AG09319 (cell line): Measurements from ENCODE around the gene MAP2K5.

Experiments used
- DNase-seq: peaks from one replicate; pipeline ENCODE4 v3.0.0-alpha.2; 2010; ENCODE audit warnings: low read depth; ENCODE audit errors: extremely low read depth
- TF ChIP-seq, protein P1 (sequence below): IDR thresholded peaks from 2 replicates; pipeline ENCODE4 v1.5.1; 2011; ENCODE audit warnings: low read depth, mild to moderate bottlenecking, inconsistent platforms, low read length, moderate library complexity

Gene MAP2K5

GRCh38 chr15:67805666-67806516, 263.4 kb downstream of the MAP2K5 start:
- TF ChIP-seq, protein P1, sequence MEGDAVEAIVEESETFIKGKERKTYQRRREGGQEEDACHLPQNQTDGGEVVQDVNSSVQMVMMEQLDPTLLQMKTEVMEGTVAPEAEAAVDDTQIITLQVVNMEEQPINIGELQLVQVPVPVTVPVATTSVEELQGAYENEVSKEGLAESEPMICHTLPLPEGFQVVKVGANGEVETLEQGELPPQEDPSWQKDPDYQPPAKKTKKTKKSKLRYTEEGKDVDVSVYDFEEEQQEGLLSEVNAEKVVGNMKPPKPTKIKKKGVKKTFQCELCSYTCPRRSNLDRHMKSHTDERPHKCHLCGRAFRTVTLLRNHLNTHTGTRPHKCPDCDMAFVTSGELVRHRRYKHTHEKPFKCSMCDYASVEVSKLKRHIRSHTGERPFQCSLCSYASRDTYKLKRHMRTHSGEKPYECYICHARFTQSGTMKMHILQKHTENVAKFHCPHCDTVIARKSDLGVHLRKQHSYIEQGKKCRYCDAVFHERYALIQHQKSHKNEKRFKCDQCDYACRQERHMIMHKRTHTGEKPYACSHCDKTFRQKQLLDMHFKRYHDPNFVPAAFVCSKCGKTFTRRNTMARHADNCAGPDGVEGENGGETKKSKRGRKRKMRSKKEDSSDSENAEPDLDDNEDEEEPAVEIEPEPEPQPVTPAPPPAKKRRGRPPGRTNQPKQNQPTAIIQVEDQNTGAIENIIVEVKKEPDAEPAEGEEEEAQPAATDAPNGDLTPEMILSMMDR, result no peak
- no peak for DNase-seq

DNA sequence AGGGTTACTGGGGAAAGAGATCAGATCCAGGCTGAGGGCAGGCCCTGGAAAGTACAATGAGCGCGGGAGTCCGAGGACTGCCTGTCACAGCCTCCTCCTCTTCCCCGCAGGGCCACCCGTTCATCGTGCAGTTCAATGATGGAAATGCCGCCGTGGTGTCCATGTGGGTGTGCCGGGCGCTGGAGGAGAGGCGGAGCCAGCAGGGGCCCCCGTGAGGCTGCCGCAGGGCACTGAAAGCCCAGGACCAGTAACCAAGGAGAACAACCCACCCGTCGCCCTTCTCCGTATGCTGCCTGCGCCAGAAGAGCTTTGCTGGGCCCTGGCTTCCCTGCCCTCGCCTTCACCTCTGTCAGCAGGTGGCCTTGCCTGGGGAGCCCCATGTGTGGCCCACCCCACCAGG, 264.0 kb downstream of the MAP2K5 start:
- TF ChIP-seq, protein P1, result no peak
- DNase-seq, result no peak

- no peak for DNase-seq
- TF ChIP-seq, protein P1, result no peak
These were observed 264.6 kb downstream of the MAP2K5 start for GRCh38 chr15:67807141-67807540.

DNA sequence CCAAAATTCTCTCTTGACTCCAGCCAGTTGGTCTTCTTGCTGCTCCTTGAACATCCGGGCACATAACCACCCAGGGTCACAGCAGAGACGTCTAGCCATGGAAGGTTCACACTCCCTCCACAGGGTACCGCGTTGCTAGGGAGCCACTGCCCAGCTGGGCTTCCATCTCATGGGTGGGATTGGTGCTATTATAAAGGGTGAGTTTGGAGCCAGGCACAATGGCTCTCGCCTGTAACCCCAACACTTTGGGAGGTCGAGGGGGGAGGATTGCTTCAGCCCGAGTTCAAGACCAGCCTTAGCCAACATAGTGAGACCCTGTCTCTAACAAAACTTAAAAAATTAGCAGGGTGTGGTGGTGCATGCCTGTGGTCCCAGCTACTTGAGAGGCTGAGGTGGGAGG, 265.3 kb downstream of the MAP2K5 start:
- no peak for DNase-seq
- TF ChIP-seq, protein P1, result no peak

DNA sequence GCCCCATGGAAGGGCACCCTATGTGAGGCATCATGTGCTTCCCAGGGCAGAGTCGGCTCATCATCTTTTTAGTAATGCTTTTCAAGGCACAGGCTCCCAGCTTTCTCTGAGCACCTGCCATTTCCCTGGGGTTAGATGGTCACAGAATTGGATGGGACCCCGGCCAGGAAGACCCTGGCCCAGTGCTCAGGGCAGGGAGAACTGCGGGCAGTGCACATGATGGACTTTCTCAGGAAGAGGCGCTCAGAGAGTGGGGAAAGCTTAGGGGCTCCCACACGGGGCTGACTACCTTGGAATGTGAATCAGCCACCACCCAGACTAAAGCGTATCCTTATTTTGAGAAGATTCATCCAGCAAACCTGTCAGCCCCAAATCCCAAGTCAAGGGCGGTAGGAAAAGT, 266.3 kb downstream of the MAP2K5 start:
- DNase-seq, result no peak
- TF ChIP-seq, protein P1, result no peak

DNA sequence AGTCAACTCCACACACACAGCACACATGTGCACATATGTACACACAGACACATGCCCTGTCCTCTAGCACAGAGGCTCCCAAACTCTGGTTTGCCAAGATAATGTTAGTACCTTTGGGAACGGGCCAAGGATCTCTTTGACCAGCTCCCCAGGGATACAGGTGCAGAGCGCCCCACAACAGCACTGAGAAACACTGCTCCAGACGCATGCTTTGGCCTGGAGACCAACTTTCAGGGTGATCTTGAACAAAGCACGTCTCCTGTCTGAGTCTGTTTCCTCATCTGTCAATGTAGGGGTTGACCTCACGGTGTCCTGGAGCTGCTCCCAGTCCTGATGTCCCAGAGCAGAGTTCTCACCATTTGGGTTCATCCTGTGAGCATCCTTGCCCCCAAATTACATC, 266.9 kb downstream of the MAP2K5 start:
- TF ChIP-seq, protein P1, result no peak
- no peak for DNase-seq

- DNase-seq, result no peak
These were observed 267.4 kb downstream of the MAP2K5 start for GRCh38 chr15:67809866-67810265.

More at GRCh38 chr15:67809866-67810265, 267.4 kb downstream of the MAP2K5 start:
- TF ChIP-seq, protein P1, result no peak
